Measurements from ENCODE around the gene SMIM44. TPM values are rescaled to one million over a fixed set of nuclear protein-coding genes. Genes with fewer than 3 reads are reported as not detected.

Gene SMIM44
- total and polyA plus RNA-seq, 9 of the 15 experiments (the other 6 are each of a cell fraction or from before 2014, with no cell fraction given), result not detected

DNA sequence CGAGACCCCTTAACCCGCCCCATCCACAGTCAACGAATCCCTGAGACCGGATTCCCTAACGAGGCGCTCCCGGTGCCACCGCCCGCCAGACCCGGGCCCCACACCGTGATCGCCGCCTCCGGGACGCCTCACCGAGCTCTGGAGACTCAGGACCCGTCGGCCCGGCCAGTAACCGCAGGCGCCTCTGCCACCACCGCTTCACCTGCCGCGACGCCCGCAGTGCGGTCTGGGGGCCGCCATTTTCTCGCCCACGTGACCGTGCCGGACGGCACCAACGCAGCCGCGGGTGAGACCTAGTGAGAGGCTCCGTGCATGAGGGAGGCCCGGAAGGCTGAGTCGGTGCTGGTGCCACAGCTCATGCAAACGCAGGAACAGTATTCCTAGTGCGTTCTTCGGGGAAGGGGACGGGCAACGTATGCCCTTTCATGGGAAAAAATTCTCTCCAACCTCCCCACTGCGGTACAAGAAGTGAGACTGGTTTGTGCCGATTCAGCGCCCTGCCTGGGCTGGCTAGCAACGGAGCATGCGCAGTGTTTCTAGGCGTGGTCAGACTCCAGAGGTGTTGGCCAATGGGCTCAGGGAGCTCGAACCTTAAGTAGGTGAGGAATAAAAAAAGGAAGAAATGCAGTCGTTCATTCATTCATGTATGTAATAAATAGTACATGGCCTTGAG lies 17.3 kb upstream of the SMIM44 start, which contains the start of gene DOHH (continued):
- TF ChIP-seq, protein P1, sequence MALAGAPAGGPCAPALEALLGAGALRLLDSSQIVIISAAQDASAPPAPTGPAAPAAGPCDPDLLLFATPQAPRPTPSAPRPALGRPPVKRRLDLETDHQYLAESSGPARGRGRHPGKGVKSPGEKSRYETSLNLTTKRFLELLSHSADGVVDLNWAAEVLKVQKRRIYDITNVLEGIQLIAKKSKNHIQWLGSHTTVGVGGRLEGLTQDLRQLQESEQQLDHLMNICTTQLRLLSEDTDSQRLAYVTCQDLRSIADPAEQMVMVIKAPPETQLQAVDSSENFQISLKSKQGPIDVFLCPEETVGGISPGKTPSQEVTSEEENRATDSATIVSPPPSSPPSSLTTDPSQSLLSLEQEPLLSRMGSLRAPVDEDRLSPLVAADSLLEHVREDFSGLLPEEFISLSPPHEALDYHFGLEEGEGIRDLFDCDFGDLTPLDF (CRISPR knock-in tag; IDR thresholded peaks at IDR 0.05), result peak; percentile 74
- TF ChIP-seq, protein P2, sequence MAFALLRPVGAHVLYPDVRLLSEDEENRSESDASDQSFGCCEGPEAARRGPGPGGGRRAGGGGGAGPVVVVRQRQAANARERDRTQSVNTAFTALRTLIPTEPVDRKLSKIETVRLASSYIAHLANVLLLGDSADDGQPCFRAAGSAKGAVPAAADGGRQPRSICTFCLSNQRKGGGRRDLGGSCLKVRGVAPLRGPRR (CRISPR knock-in tag; IDR thresholded peaks at IDR 0.05), result no peak
- no peak for TF ChIP-seq ZNF79 (CRISPR knock-in tag; IDR thresholded peaks at IDR 0.05; ENCODE audit: low read depth)
- no peak for TF ChIP-seq PURB (CRISPR knock-in tag; IDR thresholded peaks at IDR 0.05; ENCODE audit: low read depth)
- no peak for TF ChIP-seq ZNF311 (CRISPR knock-in tag; IDR thresholded peaks at IDR 0.05)
- TF ChIP-seq, protein P3, sequence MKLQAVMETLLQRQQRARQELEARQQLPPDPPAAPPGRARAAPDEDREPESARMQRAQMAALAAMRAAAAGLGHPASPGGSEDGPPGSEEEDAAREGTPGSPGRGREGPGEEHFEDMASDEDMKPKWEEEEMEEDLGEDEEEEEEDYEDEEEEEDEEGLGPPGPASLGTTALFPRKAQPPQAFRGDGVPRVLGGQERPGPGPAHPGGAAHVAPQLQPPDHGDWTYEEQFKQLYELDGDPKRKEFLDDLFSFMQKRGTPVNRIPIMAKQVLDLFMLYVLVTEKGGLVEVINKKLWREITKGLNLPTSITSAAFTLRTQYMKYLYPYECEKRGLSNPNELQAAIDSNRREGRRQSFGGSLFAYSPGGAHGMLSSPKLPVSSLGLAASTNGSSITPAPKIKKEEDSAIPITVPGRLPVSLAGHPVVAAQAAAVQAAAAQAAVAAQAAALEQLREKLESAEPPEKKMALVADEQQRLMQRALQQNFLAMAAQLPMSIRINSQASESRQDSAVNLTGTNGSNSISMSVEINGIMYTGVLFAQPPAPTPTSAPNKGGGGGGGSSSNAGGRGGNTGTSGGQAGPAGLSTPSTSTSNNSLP (IDR thresholded peaks at IDR 0.05; ENCODE audit: borderline replicate concordance, low read depth, low read length), result peak; percentile 43; the same call in 1 of the 2 replicates
- no peak for TF ChIP-seq ZNF766 (CRISPR knock-in tag; conservative IDR thresholded peaks at IDR 0.05)
- TF ChIP-seq ZNF717 (CRISPR knock-in tag; IDR thresholded peaks at IDR 0.05), result no peak
- TF ChIP-seq ADNP (tag; IDR thresholded peaks at IDR 0.05), result no peak
- TF ChIP-seq FIP1L1 (IDR thresholded peaks at IDR 0.05; ENCODE audit: low read depth, low read length, poor library complexity, severe bottlenecking), result peak; percentile 69
- TF ChIP-seq KDM5B (IDR thresholded peaks at IDR 0.05; ENCODE audit: insufficient replicate concordance, low read depth, low read length), result peak; percentile 95
- peak; percentile 97 for TF ChIP-seq SAP30 (IDR thresholded peaks at IDR 0.05; ENCODE audit: borderline replicate concordance, insufficient read depth, low read depth, low read length, poor library complexity, severe bottlenecking)
- TF ChIP-seq THRAP3 (IDR thresholded peaks at IDR 0.05; ENCODE audit: borderline replicate concordance), result no peak
- no peak for TF ChIP-seq HNRNPH1 (optimal IDR thresholded peaks at IDR 0.05; ENCODE audit: low read depth, low read length)
- TF ChIP-seq, protein P4, sequence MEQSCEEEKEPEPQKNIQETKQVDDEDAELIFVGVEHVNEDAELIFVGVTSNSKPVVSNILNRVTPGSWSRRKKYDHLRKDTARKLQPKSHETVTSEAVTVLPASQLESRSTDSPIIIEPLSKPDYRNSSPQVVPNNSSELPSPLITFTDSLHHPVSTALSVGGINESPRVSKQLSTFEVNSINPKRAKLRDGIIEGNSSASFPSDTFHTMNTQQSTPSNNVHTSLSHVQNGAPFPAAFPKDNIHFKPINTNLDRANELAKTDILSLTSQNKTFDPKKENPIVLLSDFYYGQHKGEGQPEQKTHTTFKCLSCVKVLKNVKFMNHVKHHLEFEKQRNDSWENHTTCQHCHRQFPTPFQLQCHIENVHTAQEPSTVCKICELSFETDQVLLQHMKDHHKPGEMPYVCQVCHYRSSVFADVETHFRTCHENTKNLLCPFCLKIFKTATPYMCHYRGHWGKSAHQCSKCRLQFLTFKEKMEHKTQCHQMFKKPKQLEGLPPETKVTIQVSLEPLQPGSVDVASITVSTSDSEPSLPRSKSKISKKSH (CRISPR knock-in tag; IDR thresholded peaks at IDR 0.05), result no peak
- TF ChIP-seq MTF1 (CRISPR knock-in tag; IDR thresholded peaks at IDR 0.05; ENCODE audit: borderline replicate concordance), result no peak
- no peak for TF ChIP-seq ZNF408 (CRISPR knock-in tag; IDR thresholded peaks at IDR 0.05; ENCODE audit: low read depth)
- TF ChIP-seq KLF10 (CRISPR knock-in tag; IDR thresholded peaks at IDR 0.05), result no peak
- TF ChIP-seq, protein P5, sequence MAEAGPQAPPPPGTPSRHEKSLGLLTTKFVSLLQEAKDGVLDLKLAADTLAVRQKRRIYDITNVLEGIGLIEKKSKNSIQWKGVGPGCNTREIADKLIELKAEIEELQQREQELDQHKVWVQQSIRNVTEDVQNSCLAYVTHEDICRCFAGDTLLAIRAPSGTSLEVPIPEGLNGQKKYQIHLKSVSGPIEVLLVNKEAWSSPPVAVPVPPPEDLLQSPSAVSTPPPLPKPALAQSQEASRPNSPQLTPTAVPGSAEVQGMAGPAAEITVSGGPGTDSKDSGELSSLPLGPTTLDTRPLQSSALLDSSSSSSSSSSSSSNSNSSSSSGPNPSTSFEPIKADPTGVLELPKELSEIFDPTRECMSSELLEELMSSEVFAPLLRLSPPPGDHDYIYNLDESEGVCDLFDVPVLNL (CRISPR knock-in tag; IDR thresholded peaks at IDR 0.05; ENCODE audit: low read depth), result no peak
- TF ChIP-seq ZKSCAN1 (IDR thresholded peaks at IDR 0.05; ENCODE audit: low read depth, low read length), result no peak
- no peak for TF ChIP-seq TCFL5 (CRISPR knock-in tag; conservative IDR thresholded peaks at IDR 0.05)
- no peak for TF ChIP-seq SP2 (IDR thresholded peaks at IDR 0.05; ENCODE audit: extremely low read depth, low read depth, low read length, poor library complexity, severe bottlenecking)

Measured in K562 (cell line).